ENCODE measurements around the gene CABP1. TPM values are rescaled to one million over a fixed set of nuclear protein-coding genes. Genes with fewer than 3 reads are reported as not detected.
"Not testable (repeated sequence)": the region's sequence is repeated elsewhere in the genome, so short reads cannot be mapped to it uniquely, and the experiment has no call there.

Gene CABP1
- total RNA-seq, 1 donor from 2014 or later, result 0.52 TPM

DNA sequence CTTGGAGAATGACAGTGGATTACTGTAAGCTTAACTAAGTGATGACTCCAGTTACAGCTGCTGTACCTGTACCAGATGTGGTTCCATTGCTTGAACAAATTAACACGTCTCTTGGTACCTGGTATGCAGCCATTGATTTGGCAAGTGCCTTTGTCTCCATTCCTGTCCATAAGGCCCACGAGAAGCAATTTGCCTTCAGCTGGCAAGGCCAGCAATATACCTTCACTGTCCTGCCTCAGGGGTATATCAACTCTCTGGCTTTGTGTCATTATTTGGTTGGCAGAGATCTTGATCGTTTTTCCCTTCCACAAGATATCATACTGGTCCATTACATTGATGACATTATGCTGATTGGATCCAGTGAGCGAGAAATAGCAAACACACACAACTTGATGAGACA lies 29.9 kb upstream of the CABP1 start:
- Histone ChIP-seq H3K9ac (ENCODE audit: low read depth in 1 of 3, low read length in 3 of 3) (no peak overlapping the region), H3K4me3 (ENCODE audit: low read length in 3 of 3) (no peak overlapping the region), H3K27me3 (ENCODE audit: control insufficient read depth in 3 of 3, insufficient read depth in 3 of 3, low read length in 3 of 3) (no peaks in the 10 kb centered on the region), H3K36me3 (ENCODE audit: control insufficient read depth in 3 of 3, insufficient read depth in 3 of 3, low read length in 3 of 3) (no peaks in the 10 kb centered on the region), H3K4me1 (ENCODE audit: control insufficient read depth in 3 of 3, insufficient read depth in 3 of 3, low read length in 3 of 3) (no peaks in the 10 kb centered on the region), H3K9me3 (ENCODE audit: control insufficient read depth in 3 of 3, low read length in 3 of 3) (no peaks in the 10 kb centered on the region), H3K27ac (ENCODE audit: low read depth, low read length) (no peak overlapping the region)

DNA sequence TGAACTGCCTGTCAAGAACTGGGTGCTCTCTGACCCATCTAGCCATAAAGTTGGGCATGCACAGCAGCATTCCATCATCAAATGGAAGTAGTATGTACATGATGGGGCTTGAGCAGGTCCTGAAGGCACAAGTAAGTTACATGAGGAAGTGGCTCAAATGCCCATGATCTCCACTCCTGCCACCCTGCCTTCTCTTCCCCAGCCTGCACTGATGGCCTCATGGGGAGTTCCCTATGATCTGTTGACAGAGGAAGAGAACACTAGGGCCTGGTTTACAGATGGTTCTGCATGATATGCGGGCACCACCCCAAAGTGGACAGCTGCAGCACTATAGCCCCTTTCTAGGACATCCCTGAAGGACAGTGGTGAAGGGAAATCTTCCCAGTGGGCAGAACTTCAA lies 28.9 kb upstream of the CABP1 start:
- not testable (repeated sequence) for H3K36me3 ChIP-seq (ENCODE audit: control insufficient read depth in 3 of 3, insufficient read depth in 3 of 3, low read length in 3 of 3); H3K27ac ChIP-seq (ENCODE audit: low read depth, low read length); H3K9ac ChIP-seq (ENCODE audit: low read depth in 1 of 3, low read length in 3 of 3); H3K27me3 ChIP-seq (ENCODE audit: control insufficient read depth in 3 of 3, insufficient read depth in 3 of 3, low read length in 3 of 3); H3K4me1 ChIP-seq (ENCODE audit: control insufficient read depth in 3 of 3, insufficient read depth in 3 of 3, low read length in 3 of 3); H3K4me3 ChIP-seq (ENCODE audit: low read length in 3 of 3); H3K9me3 ChIP-seq (ENCODE audit: control insufficient read depth in 3 of 3, low read length in 3 of 3)

DNA sequence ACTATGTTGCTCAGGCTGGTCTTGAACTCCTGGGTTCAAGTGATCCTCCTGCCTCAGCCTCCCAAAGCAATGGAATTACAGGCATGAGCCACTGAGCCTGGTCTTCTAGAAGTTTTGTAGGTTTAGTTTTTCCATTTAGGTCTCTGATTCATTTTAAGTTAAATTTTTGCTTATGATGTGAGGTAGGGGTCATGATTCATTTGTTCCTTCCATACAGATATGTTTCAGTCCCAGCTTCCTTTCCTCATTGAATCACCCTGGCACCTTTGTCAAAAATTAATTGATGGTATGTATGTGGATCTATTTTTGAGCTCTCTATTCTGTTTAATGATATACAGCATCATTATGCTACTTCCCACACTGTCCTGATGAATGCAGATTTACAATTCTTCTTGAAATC lies 25.6 kb upstream of the CABP1 start:
- no peak overlapping the region for H3K9ac ChIP-seq (ENCODE audit: low read depth in 1 of 3, low read length in 3 of 3)
- H3K4me3 ChIP-seq (ENCODE audit: low read length in 3 of 3), result no peak overlapping the region
- no peaks in the 10 kb centered on the region for H3K4me1 ChIP-seq (ENCODE audit: control insufficient read depth in 3 of 3, insufficient read depth in 3 of 3, low read length in 3 of 3)
- no peaks in the 10 kb centered on the region for H3K9me3 ChIP-seq (ENCODE audit: control insufficient read depth in 3 of 3, low read length in 3 of 3)
- no peak overlapping the region for H3K27ac ChIP-seq (ENCODE audit: low read depth, low read length)
- H3K27me3 ChIP-seq (ENCODE audit: control insufficient read depth in 3 of 3, insufficient read depth in 3 of 3, low read length in 3 of 3), result peaks cover 5 to 8% (median 6%) of the 10 kb centered on the region in 3 donors
- H3K36me3 ChIP-seq (ENCODE audit: control insufficient read depth in 3 of 3, insufficient read depth in 3 of 3, low read length in 3 of 3), result no peaks in the 10 kb centered on the region

DNA sequence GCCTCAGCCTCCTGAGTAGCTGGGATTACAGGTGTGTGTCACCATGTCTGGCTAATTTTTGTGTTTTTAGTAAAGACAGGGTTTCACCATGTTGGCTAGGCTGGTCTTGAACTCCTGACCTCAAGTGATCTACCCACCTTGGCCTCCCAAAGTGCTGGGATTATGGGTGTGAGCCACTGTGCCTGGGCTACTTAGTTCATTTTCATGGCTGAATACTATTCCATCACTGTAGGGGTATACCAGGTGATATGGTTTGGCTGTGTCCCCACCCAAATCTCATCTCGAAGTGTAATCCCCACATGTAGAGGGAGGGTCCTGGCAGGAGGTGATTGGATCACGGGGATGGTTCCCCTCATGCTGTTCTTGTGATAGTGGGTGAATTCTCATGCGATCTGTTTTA lies 23.2 kb upstream of the CABP1 start:
- H3K4me3 ChIP-seq (ENCODE audit: low read length in 3 of 3), result not testable (repeated sequence)
- H3K27me3 ChIP-seq (ENCODE audit: control insufficient read depth in 3 of 3, insufficient read depth in 3 of 3, low read length in 3 of 3), result peaks cover 8 to 11% (median 9%) of the 10 kb centered on the region in 3 donors

DNA sequence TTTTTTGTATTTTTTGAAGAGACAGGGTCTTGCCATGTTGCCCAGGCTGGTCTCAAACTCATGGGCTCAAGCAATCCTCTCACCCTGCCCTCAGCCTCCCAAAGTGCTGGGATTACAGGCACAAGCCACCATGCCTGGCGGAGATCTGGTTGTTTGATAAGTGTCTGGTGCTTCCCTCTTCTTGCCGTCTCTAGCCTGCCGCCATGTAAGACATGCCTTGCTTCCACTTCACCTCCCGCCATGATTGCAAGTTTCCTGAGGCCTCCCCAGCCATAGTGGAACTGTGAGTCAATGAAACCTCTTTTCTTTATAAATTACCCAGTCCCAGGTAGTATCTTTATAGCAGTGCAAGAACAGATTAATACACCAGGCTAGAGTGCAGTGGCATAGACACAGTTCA lies 22.7 kb upstream of the CABP1 start:
- H3K9ac ChIP-seq (ENCODE audit: low read depth in 1 of 3, low read length in 3 of 3); H3K4me1 ChIP-seq (ENCODE audit: control insufficient read depth in 3 of 3, insufficient read depth in 3 of 3, low read length in 3 of 3); H3K4me3 ChIP-seq (ENCODE audit: low read length in 3 of 3); H3K36me3 ChIP-seq (ENCODE audit: control insufficient read depth in 3 of 3, insufficient read depth in 3 of 3, low read length in 3 of 3); H3K27ac ChIP-seq (ENCODE audit: low read depth, low read length); H3K9me3 ChIP-seq (ENCODE audit: control insufficient read depth in 3 of 3, low read length in 3 of 3): not testable (repeated sequence)
- H3K27me3 ChIP-seq (ENCODE audit: control insufficient read depth in 3 of 3, insufficient read depth in 3 of 3, low read length in 3 of 3), result peaks cover 8 to 11% (median 9%) of the 10 kb centered on the region in 3 donors

More for the DNA sequence above, 23.2 kb upstream of the CABP1 start:
- not testable (repeated sequence) for H3K36me3 ChIP-seq (ENCODE audit: control insufficient read depth in 3 of 3, insufficient read depth in 3 of 3, low read length in 3 of 3); H3K27ac ChIP-seq (ENCODE audit: low read depth, low read length); H3K9me3 ChIP-seq (ENCODE audit: control insufficient read depth in 3 of 3, low read length in 3 of 3); H3K9ac ChIP-seq (ENCODE audit: low read depth in 1 of 3, low read length in 3 of 3); H3K4me1 ChIP-seq (ENCODE audit: control insufficient read depth in 3 of 3, insufficient read depth in 3 of 3, low read length in 3 of 3)

DNA sequence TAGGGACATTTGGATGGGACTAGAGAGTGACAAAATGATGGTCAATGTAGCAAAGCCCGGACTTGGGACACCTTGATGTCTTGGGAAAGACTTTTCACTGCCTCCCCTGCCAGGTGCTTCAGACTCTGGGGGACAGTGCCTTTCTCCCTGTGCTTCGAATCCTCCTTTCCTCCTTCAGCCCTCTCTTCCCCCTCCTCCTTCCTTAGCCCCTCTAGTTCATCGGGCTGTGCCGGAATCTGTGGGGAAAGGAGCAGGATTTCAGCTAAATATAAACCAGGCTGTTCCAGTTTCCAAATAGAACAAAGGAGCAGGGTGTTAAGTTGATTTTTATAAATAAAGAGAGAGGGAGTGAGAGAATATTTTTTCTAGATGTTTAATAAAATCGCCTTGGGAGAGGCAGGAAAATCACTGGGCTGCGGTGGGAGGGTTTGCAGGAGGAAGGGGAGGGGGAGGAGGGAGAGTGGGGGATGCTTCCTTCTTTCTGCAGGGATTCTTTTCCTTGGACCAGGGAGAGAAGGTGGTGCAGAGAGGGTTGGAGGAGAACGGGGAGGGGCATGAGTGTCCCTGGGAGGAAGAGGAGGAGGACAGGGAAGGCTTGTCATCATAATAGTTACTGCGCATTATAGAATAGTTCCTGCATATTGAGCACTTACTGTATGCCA lies 21.3 kb upstream of the CABP1 start:
- no peak overlapping the region for H3K4me3 ChIP-seq (ENCODE audit: low read length in 3 of 3)
- no peaks in the 10 kb centered on the region for H3K36me3 ChIP-seq (ENCODE audit: control insufficient read depth in 3 of 3, insufficient read depth in 3 of 3, low read length in 3 of 3)
- H3K9ac ChIP-seq (ENCODE audit: low read depth in 1 of 3, low read length in 3 of 3), result no peak overlapping the region
- no peaks in the 10 kb centered on the region for H3K4me1 ChIP-seq (ENCODE audit: control insufficient read depth in 3 of 3, insufficient read depth in 3 of 3, low read length in 3 of 3)
- H3K27me3 ChIP-seq (ENCODE audit: control insufficient read depth in 3 of 3, insufficient read depth in 3 of 3, low read length in 3 of 3), result peaks cover 8 to 11% (median 9%) of the 10 kb centered on the region in 3 donors
- no peak overlapping the region for H3K27ac ChIP-seq (ENCODE audit: low read depth, low read length)
- H3K9me3 ChIP-seq (ENCODE audit: control insufficient read depth in 3 of 3, low read length in 3 of 3), result no peaks in the 10 kb centered on the region

DNA sequence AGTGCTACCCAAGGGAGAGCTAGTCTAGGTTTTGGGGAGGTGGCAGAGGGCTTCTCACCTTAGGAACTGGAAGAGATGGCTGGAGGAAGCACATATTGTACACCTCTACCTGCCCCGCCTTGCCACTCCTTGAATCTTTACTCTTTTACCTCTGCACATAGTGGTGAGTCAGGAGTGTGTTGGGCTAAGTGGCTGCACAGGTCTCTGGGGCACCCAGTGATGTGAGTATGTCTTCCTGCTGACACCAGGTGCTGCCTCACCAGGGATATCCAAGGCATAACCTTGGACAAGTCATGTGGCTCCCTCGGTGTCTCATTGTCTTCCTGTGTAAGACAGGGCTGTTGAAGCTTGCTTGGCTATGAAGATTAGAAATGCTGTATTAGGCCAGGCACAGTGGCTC lies 19.8 kb upstream of the CABP1 start:
- Histone ChIP-seq H3K36me3 (ENCODE audit: control insufficient read depth in 3 of 3, insufficient read depth in 3 of 3, low read length in 3 of 3) (no peaks in the 10 kb centered on the region), H3K9ac (ENCODE audit: low read depth in 1 of 3, low read length in 3 of 3) (no peak overlapping the region), H3K4me1 (ENCODE audit: control insufficient read depth in 3 of 3, insufficient read depth in 3 of 3, low read length in 3 of 3) (no peaks in the 10 kb centered on the region), H3K27ac (ENCODE audit: low read depth, low read length) (no peak overlapping the region), H3K4me3 (ENCODE audit: low read length in 3 of 3) (no peak overlapping the region), H3K27me3 (ENCODE audit: control insufficient read depth in 3 of 3, insufficient read depth in 3 of 3, low read length in 3 of 3) (peaks cover 8 to 11% (median 9%) of the 10 kb centered on the region in 3 donors), H3K9me3 (ENCODE audit: control insufficient read depth in 3 of 3, low read length in 3 of 3) (no peaks in the 10 kb centered on the region)

DNA sequence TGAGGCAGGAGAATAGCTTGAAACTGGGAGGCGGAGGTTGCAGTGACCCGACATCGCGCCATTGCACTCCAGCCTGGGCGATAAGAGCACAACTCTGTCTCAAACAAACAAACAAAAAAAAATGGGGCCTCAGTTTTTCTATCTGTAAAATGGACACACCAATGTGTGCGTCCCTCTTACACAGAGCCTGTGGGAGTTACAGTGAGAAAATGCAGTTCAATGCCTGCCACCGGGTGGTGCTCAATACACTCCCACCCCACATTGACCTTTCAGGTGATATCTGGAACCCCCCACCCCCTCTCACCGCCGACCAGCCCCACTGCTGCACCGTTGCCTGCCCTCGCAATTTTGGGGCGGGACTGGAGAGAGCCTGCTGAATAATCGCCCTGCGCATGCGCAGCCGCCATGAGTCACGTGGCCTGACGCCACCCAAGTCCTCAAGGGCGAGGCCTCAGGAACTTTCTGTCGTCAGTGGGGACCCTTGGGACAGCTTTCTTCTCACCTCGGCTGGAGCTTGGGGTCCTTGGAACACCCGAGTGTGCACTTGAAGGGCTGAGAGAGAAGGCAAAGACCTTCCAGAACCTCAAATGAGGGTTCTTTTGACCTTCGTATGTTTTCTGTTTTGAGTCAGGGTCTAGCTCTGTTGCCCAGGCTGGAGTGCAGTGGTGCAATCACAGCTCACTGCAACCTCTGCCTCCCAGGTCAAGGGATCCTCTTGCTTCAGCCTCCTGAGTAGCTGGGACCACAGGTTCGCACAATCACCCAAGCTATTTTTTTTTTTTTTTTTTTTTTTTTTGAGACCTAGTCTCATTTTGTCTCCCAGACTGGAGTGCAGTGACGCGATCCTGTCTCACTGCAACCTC lies 14.6 kb upstream of the CABP1 start:
- no peak overlapping the region for H3K27ac ChIP-seq (ENCODE audit: low read depth, low read length)
- no peaks in the 10 kb centered on the region for H3K4me1 ChIP-seq (ENCODE audit: control insufficient read depth in 3 of 3, insufficient read depth in 3 of 3, low read length in 3 of 3)
- no peaks in the 10 kb centered on the region for H3K9me3 ChIP-seq (ENCODE audit: control insufficient read depth in 3 of 3, low read length in 3 of 3)
- no peaks in the 10 kb centered on the region for H3K36me3 ChIP-seq (ENCODE audit: control insufficient read depth in 3 of 3, insufficient read depth in 3 of 3, low read length in 3 of 3)
- H3K4me3 ChIP-seq (ENCODE audit: low read length in 3 of 3), result no peak overlapping the region
- peaks cover 0 to 3% (median 0%) of the 10 kb centered on the region in 3 donors for H3K27me3 ChIP-seq (ENCODE audit: control insufficient read depth in 3 of 3, insufficient read depth in 3 of 3, low read length in 3 of 3)
- H3K9ac ChIP-seq (ENCODE audit: low read depth in 1 of 3, low read length in 3 of 3), result no peak overlapping the region

DNA sequence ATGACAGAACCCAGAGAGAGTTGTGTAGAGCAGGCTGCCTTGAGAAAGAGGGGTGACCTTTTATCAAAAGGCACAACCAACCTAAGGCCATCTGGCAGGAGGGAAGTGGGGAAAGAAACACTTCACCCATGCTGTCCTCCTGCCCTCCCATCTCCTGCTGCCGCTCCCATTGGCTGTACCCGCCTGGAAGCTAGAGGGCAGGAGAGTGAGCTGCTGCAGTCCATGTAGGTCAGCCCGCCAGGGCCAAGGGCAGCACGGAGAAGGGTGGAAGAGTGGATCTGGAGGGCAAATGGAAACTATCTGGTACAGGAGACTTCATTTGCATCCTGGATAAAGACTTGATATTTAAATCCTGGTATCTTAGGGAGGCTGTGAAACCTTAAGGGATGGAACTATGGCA lies 11.5 kb upstream of the CABP1 start:
- Histone ChIP-seq H3K36me3 (ENCODE audit: control insufficient read depth in 3 of 3, insufficient read depth in 3 of 3, low read length in 3 of 3) (no peaks in the 10 kb centered on the region), H3K27me3 (ENCODE audit: control insufficient read depth in 3 of 3, insufficient read depth in 3 of 3, low read length in 3 of 3) (peaks cover 4 to 6% (median 4%) of the 10 kb centered on the region in 3 donors), H3K9me3 (ENCODE audit: control insufficient read depth in 3 of 3, low read length in 3 of 3) (no peaks in the 10 kb centered on the region), H3K27ac (ENCODE audit: low read depth, low read length) (no peak overlapping the region), H3K4me1 (ENCODE audit: control insufficient read depth in 3 of 3, insufficient read depth in 3 of 3, low read length in 3 of 3) (no peaks in the 10 kb centered on the region), H3K9ac (ENCODE audit: low read depth in 1 of 3, low read length in 3 of 3) (no peak overlapping the region), H3K4me3 (ENCODE audit: low read length in 3 of 3) (no peak overlapping the region)

DNA sequence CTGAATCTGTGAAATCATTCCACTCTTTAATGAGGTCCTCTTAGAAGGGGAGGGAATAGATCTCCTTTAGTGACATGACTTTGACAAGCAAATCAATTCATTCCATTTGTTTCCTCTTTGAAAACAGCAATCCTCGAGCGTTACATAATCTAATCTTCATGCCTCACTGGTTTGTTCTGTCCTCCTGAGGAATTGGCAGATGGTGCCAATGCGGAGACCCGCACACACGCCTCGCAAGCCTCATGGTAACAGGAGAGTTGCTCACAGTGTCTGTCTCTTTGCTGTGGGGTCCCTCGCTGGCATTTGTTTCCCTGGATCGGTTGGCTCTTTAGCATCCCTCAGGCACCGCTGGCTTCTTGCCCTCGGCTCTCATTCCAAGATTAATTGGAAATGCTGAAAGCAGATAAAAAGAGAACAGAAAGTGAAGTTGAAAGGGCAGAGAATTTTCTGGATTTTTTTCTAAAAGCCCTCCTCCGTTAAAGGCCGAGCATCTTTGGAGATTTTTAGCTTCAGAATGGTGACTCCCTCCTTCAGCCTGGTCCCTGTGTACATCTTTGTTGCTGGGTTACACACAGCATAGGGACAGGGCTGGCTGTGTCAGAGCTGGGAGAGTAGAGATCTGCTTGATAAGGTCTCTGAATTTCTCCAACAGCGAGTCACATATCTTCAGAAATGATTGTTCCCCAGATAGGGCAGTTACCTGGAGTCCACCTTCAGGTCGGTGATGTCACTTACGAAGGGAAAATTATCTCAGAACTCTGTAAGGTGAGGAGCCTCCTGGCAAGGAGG lies 10.1 kb upstream of the CABP1 start:
- no peak overlapping the region for H3K27ac ChIP-seq (ENCODE audit: low read depth, low read length)
- H3K4me3 ChIP-seq (ENCODE audit: low read length in 3 of 3), result no peak overlapping the region
- H3K9me3 ChIP-seq (ENCODE audit: control insufficient read depth in 3 of 3, low read length in 3 of 3), result no peaks in the 10 kb centered on the region
- no peaks in the 10 kb centered on the region for H3K4me1 ChIP-seq (ENCODE audit: control insufficient read depth in 3 of 3, insufficient read depth in 3 of 3, low read length in 3 of 3)
- no peak overlapping the region for H3K9ac ChIP-seq (ENCODE audit: low read depth in 1 of 3, low read length in 3 of 3)
- H3K27me3 ChIP-seq (ENCODE audit: control insufficient read depth in 3 of 3, insufficient read depth in 3 of 3, low read length in 3 of 3), result peaks cover 4 to 6% (median 4%) of the 10 kb centered on the region in 3 donors
- no peaks in the 10 kb centered on the region for H3K36me3 ChIP-seq (ENCODE audit: control insufficient read depth in 3 of 3, insufficient read depth in 3 of 3, low read length in 3 of 3)

All from skeletal muscle tissue (tissue), 4 donors.